Calu3 (cell line): ENCODE measurements around the gene CDC5L. TPM values are rescaled to one million over a fixed set of nuclear protein-coding genes. Genes with fewer than 3 reads are reported as not detected.

Experiments
- BruUV-seq: library from RNA; stranded (reverse); fragments of 400-500 nt; replicated peaks from 2 replicates; lab custom pipeline; 2021; lab: Mats Ljungman, UMichigan
- CTCF ChIA-PET: fragments of 300-600 bp; sonication (Branson Sonifier 250); formaldehyde crosslinking; loops from one replicate; lab custom pipeline; 2022; ENCODE audit warnings: antibody characterized with exemption; lab: Charles Lee
- DNase-seq: peaks from one replicate; pipeline ENCODE4 v3.0.0; 2022
- H3K27ac Mint-ChIP-seq: one replicate; pipeline ENCODE4 v1.8.0; 2022; ENCODE audit warnings: mixed read lengths; ENCODE audit not compliant: unreplicated experiment
- H3K27me3 Mint-ChIP-seq: one replicate; pipeline ENCODE4 v1.8.0; 2022; ENCODE audit warnings: mixed read lengths; ENCODE audit not compliant: unreplicated experiment
- H3K36me3 Mint-ChIP-seq: one replicate; pipeline ENCODE4 v1.8.0; 2022; ENCODE audit warnings: mild to moderate bottlenecking, moderate library complexity, mixed read lengths; ENCODE audit not compliant: insufficient read depth, unreplicated experiment
- H3K4me1 Mint-ChIP-seq: one replicate; pipeline ENCODE4 v1.8.0; 2022; ENCODE audit warnings: mild to moderate bottlenecking, low read depth, mixed read lengths; ENCODE audit not compliant: unreplicated experiment
- H3K4me3 Mint-ChIP-seq: one replicate; pipeline ENCODE4 v1.8.0; 2022; ENCODE audit warnings: mild to moderate bottlenecking, low read depth, moderate library complexity, mixed read lengths; ENCODE audit not compliant: unreplicated experiment
- H3K9me3 Mint-ChIP-seq: one replicate; pipeline ENCODE4 v1.8.0; 2022; ENCODE audit warnings: low read depth, mixed read lengths; ENCODE audit not compliant: unreplicated experiment
- CTCF ChIP-seq: fragments of 200-600 bp; IDR thresholded peaks from one replicate; pipeline ENCODE4 v1.8.0; 2022; ENCODE audit warnings: antibody characterized with exemption; ENCODE audit not compliant: unreplicated experiment
- intact Hi-C: fragments of 100-400 bp; cut with micrococcal nuclease; formaldehyde crosslinking; loops from one replicate; pipeline ENCODE4 v1.10.0; 2022; ENCODE audit not compliant: unreplicated experiment
- total RNA-seq: library from RNA; stranded (reverse); gene quantifications from 2 replicates; pipeline ENCODE4 v1.2.3, GENCODE V29; 2022

The CDC5L gene
- total RNA-seq, 1 experiment from 2014 or later: 43.4 TPM

- Mint-ChIP-seq H3K27me3 (no peaks in the 10 kb centered on the region), H3K9me3 (no peaks in the 10 kb centered on the region), H3K4me3 (no peak overlapping the region), H3K4me1 (no peaks in the 10 kb centered on the region), H3K27ac (no peak overlapping the region), H3K36me3 (peaks cover 53% of the 10 kb centered on the region)
- no peak for DNase-seq
- CTCF ChIA-PET: no interaction called here
- BruUV-seq: no TSS peak
- TF ChIP-seq CTCF: no peak
- intact Hi-C loops: no loop called here
Observed at GRCh38 chr6:44423306-44423705, 35.8 kb downstream of the CDC5L start.

- no peak overlapping the region for H3K4me3 Mint-ChIP-seq
- peaks cover 45% of the 10 kb centered on the region for H3K36me3 Mint-ChIP-seq
- no peak for TF ChIP-seq CTCF
- H3K9me3 Mint-ChIP-seq: no peaks in the 10 kb centered on the region
- DNase-seq: no peak
- H3K27ac Mint-ChIP-seq: no peak overlapping the region
- H3K27me3 Mint-ChIP-seq: no peaks in the 10 kb centered on the region
- CTCF ChIA-PET: interaction anchor here (0.6 to 1.2 kb wide), 2 partner anchors 8 to 221 kb away, joined by 3 to 4 read pairs; no protein-coding TSS in a partner anchor
- intact Hi-C loops: no loop called here
- no peaks in the 10 kb centered on the region for H3K4me1 Mint-ChIP-seq
- no TSS peak for BruUV-seq
Observed at GRCh38 chr6:44425951-44426350, 38.4 kb downstream of the CDC5L start.

- no peak for TF ChIP-seq CTCF
- Mint-ChIP-seq H3K4me1 (peaks cover under 1% of the 10 kb centered on the region), H3K27ac (no peak overlapping the region), H3K27me3 (no peaks in the 10 kb centered on the region), H3K36me3 (peaks cover 33% of the 10 kb centered on the region), H3K9me3 (no peaks in the 10 kb centered on the region), H3K4me3 (no peak overlapping the region)
- no TSS peak for BruUV-seq
- CTCF ChIA-PET: interaction anchor here (0.7 to 1.5 kb wide), 5 partner anchors 11 to 41 kb away, joined by 4 to 8 read pairs (median 4); no protein-coding TSS in a partner anchor
- no peak for DNase-seq
- intact Hi-C loops: no loop called here
Observed at GRCh38 chr6:44428682-44429081, 41.2 kb downstream of the CDC5L start.

- H3K27me3 Mint-ChIP-seq: no peaks in the 10 kb centered on the region
- intact Hi-C loops: no loop called here
- peaks cover 12% of the 10 kb centered on the region for H3K4me1 Mint-ChIP-seq
- H3K27ac Mint-ChIP-seq: no peak overlapping the region
- DNase-seq: no peak
- no peak overlapping the region for H3K4me3 Mint-ChIP-seq
- no peaks in the 10 kb centered on the region for H3K9me3 Mint-ChIP-seq
- BruUV-seq: no TSS peak
- H3K36me3 Mint-ChIP-seq: peaks cover 27% of the 10 kb centered on the region
- no peak for TF ChIP-seq CTCF
- CTCF ChIA-PET: interaction anchor here (1.0 to 1.5 kb wide), 2 partner anchors 26 to 45 kb away, joined by 3 to 6 read pairs; no protein-coding TSS in a partner anchor
Observed at GRCh38 chr6:44430326-44430725, 42.8 kb downstream of the CDC5L start.
